ENCODE data around the gene RABIF. TPM values are rescaled to one million over a fixed set of nuclear protein-coding genes. Genes with fewer than 3 reads are reported as not detected.
A peak's percentile ranks its signal among the peaks of the same experiment; 100 is the strongest.

Gene RABIF
- total RNA-seq, 4 donors from 2014 or later = 3.8 to 7.6 (median 6.0) TPM

DNA sequence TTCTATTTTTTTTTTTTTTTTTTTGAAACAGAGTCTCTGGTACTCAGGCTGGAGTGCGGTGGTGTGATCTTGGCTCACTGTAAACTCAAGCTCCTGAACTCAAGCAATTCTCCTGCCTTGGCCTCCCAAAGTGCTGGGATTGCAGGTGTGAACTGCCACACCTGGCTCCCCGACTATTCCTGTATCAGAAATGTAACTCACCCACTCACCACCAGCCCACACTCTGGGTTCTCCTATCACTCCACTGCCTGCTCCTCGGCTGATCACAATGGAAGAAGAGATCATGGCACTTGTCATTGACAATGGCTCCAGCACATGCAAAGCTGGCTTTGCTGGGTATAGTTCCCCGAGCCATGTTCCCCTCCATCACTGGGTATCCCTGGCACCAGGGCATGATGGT, 15.9 kb downstream of the RABIF start:
- H3K36me3 ChIP-seq = no peaks in the 10 kb centered on the region
- intact Hi-C loops (cut with DNase I; ENCODE audit: low total_unique reads) = no loop called here
- TF ChIP-seq CTCF (IDR thresholded peaks at IDR 0.05) (no peak), POLR2A (IDR thresholded peaks at IDR 0.05) (no peak)
- no peak overlapping the region for H3K27ac ChIP-seq
- H3K9me3 ChIP-seq = no peaks in the 10 kb centered on the region
- H3K27me3 ChIP-seq = no peaks in the 10 kb centered on the region
- H3K4me1 ChIP-seq = no peaks in the 10 kb centered on the region
- H3K4me3 ChIP-seq = no peak overlapping the region
- DNase-seq = no peak

- TF ChIP-seq CTCF (IDR thresholded peaks at IDR 0.05) (no peak), POLR2A (IDR thresholded peaks at IDR 0.05) (no peak)
- H3K9me3 ChIP-seq = no peaks in the 10 kb centered on the region
- H3K27ac ChIP-seq = no peak overlapping the region
- H3K4me1 ChIP-seq = no peaks in the 10 kb centered on the region
- no peaks in the 10 kb centered on the region for H3K36me3 ChIP-seq
- no peak overlapping the region for H3K4me3 ChIP-seq
- intact Hi-C loops (cut with DNase I; ENCODE audit: low total_unique reads) = no loop called here
- H3K27me3 ChIP-seq = no peaks in the 10 kb centered on the region
- DNase-seq = no peak
These were observed 17.6 kb downstream of the RABIF start for GRCh38 chr1:202871367-202871766.

GRCh38 chr1:202862679-202863560, 26.0 kb downstream of the RABIF start:
- TF ChIP-seq POLR2A (IDR thresholded peaks at IDR 0.05) (no peak), CTCF (IDR thresholded peaks at IDR 0.05) (no peak)
- no peak for DNase-seq
- H3K9me3 ChIP-seq = no peaks in the 10 kb centered on the region
- H3K4me3 ChIP-seq = no peak overlapping the region
- H3K27ac ChIP-seq = no peak overlapping the region
- no peaks in the 10 kb centered on the region for H3K27me3 ChIP-seq
- H3K4me1 ChIP-seq = peaks cover 0 to 4% of the 10 kb centered on the region in 2 donors
- H3K36me3 ChIP-seq = no peaks in the 10 kb centered on the region
- intact Hi-C loops (cut with DNase I; ENCODE audit: low total_unique reads) = no loop called here

- H3K36me3 ChIP-seq = no peaks in the 10 kb centered on the region
- H3K4me1 ChIP-seq = peaks cover 0 to 4% of the 10 kb centered on the region in 2 donors
- H3K9me3 ChIP-seq = no peaks in the 10 kb centered on the region
- TF ChIP-seq CTCF (IDR thresholded peaks at IDR 0.05) = no peak
- TF ChIP-seq POLR2A (IDR thresholded peaks at IDR 0.05) = peak; percentile 46 to 84
- H3K27me3 ChIP-seq = no peaks in the 10 kb centered on the region
- peak; percentile 89 to 90 for DNase-seq
- intact Hi-C loops (cut with DNase I; ENCODE audit: low total_unique reads) = no loop called here
- peak overlapping the region; percentile 60 to 91 for H3K4me3 ChIP-seq
- peak overlapping the region; percentile 5 to 57 for H3K27ac ChIP-seq
These were observed 27.4 kb downstream of the RABIF start for GRCh38 chr1:202861420-202862132.
